Measurements from ENCODE around the gene SPATC1L. TPM values are rescaled to one million over a fixed set of nuclear protein-coding genes. Genes with fewer than 3 reads are reported as not detected.

Gene SPATC1L
- total and polyA plus RNA-seq, 2 donors = 3.6 to 20.4 TPM

GRCh38 chr21:46115441-46116188 lies 68.6 kb downstream of the SPATC1L start:
- no peak for DNase-seq (ENCODE audit: extremely low spot score)
- H3K4me3 ChIP-seq (ENCODE audit: low read depth, low read length) = no peak overlapping the region
- no peaks in the 10 kb centered on the region for H3K4me1 ChIP-seq (ENCODE audit: insufficient read depth)
- no peak overlapping the region for H3K27ac ChIP-seq (ENCODE audit: low read depth)
- H3K36me3 ChIP-seq (ENCODE audit: insufficient read depth) = peaks cover 5% of the 10 kb centered on the region
- WGBS = 92% methylated on average over 17 of the region's 17 CpGs

GRCh38 chr21:46114963-46115362 lies 69.3 kb downstream of the SPATC1L start:
- no peaks in the 10 kb centered on the region for H3K4me1 ChIP-seq (ENCODE audit: insufficient read depth)
- no peak overlapping the region for H3K4me3 ChIP-seq (ENCODE audit: low read depth, low read length)
- WGBS = 94% methylated on average over 4 of the region's 4 CpGs
- H3K27ac ChIP-seq (ENCODE audit: low read depth) = no peak overlapping the region
- H3K36me3 ChIP-seq (ENCODE audit: insufficient read depth) = peaks cover 5% of the 10 kb centered on the region
- no peak for DNase-seq (ENCODE audit: extremely low spot score)

- no peak for DNase-seq (ENCODE audit: extremely low spot score)
- Histone ChIP-seq H3K36me3 (ENCODE audit: insufficient read depth) (peaks cover 2% of the 10 kb centered on the region), H3K4me3 (ENCODE audit: low read depth, low read length) (no peak overlapping the region), H3K27ac (ENCODE audit: low read depth) (no peak overlapping the region), H3K4me1 (ENCODE audit: insufficient read depth) (no peaks in the 10 kb centered on the region)
- WGBS = 94% methylated on average over 16 of the region's 16 CpGs
Observed at GRCh38 chr21:46113497-46114176, 70.6 kb downstream of the SPATC1L start.

GRCh38 chr21:46112725-46113215 lies 71.5 kb downstream of the SPATC1L start:
- H3K4me1 ChIP-seq (ENCODE audit: insufficient read depth) = no peaks in the 10 kb centered on the region
- 90% methylated on average over 20 of the region's 20 CpGs for WGBS
- DNase-seq (ENCODE audit: extremely low spot score) = no peak
- no peak overlapping the region for H3K4me3 ChIP-seq (ENCODE audit: low read depth, low read length)
- H3K36me3 ChIP-seq (ENCODE audit: insufficient read depth) = peaks cover 2% of the 10 kb centered on the region
- no peak overlapping the region for H3K27ac ChIP-seq (ENCODE audit: low read depth)

GRCh38 chr21:46111857-46112724 lies 72.2 kb downstream of the SPATC1L start:
- no peak overlapping the region for H3K27ac ChIP-seq (ENCODE audit: low read depth)
- 93% methylated on average over 69 of the region's 69 CpGs for WGBS
- peaks cover 2% of the 10 kb centered on the region for H3K36me3 ChIP-seq (ENCODE audit: insufficient read depth)
- H3K4me1 ChIP-seq (ENCODE audit: insufficient read depth) = no peaks in the 10 kb centered on the region
- no peak overlapping the region for H3K4me3 ChIP-seq (ENCODE audit: low read depth, low read length)
- DNase-seq (ENCODE audit: extremely low spot score) = no peak

- no peaks in the 10 kb centered on the region for H3K4me1 ChIP-seq (ENCODE audit: insufficient read depth)
- no peaks in the 10 kb centered on the region for H3K36me3 ChIP-seq (ENCODE audit: insufficient read depth)
- no peak overlapping the region for H3K4me3 ChIP-seq (ENCODE audit: low read depth, low read length)
- DNase-seq (ENCODE audit: extremely low spot score) = no peak
- no peak overlapping the region for H3K27ac ChIP-seq (ENCODE audit: low read depth)
- WGBS = 88% methylated on average over 12 of the region's 12 CpGs
Observed at GRCh38 chr21:46111193-46111571, 73.1 kb downstream of the SPATC1L start.

Other genes starting within 250 kb of the SPATC1L start
- 678 TPM for gene COL6A1, start 202.7 kb downstream of the SPATC1L start, total RNA-seq
- gene COL6A1, start 202.7 kb downstream of the SPATC1L start, polyA plus RNA-seq = 1,050 TPM
- 1,109 TPM for gene COL6A2, start 86.3 kb downstream of the SPATC1L start, total RNA-seq
- gene COL6A2, start 86.3 kb downstream of the SPATC1L start, polyA plus RNA-seq = 1,471 TPM
- 0.48 TPM for gene FTCD, start 28.9 kb downstream of the SPATC1L start, total RNA-seq
- 0.75 TPM for gene FTCD, start 28.9 kb downstream of the SPATC1L start, polyA plus RNA-seq
- 19.3 TPM for gene LSS, start 44.3 kb upstream of the SPATC1L start, total RNA-seq
- gene LSS, start 44.3 kb upstream of the SPATC1L start, polyA plus RNA-seq = 36.5 TPM
- gene MCM3AP, start 101.2 kb upstream of the SPATC1L start, total RNA-seq = 65.0 TPM
- gene MCM3AP, start 101.2 kb upstream of the SPATC1L start, polyA plus RNA-seq = 52.9 TPM
- 10.6 TPM for gene YBEY, start 101.9 kb upstream of the SPATC1L start, total RNA-seq
- 12.1 TPM for gene YBEY, start 101.9 kb upstream of the SPATC1L start, polyA plus RNA-seq
- gene C21orf58, start 139.4 kb upstream of the SPATC1L start, total RNA-seq = 5.2 TPM
- 1.5 TPM for gene C21orf58, start 139.4 kb upstream of the SPATC1L start, polyA plus RNA-seq
- gene PCNT, start 139.7 kb upstream of the SPATC1L start, total RNA-seq = 22.4 TPM
- 15.7 TPM for gene PCNT, start 139.7 kb upstream of the SPATC1L start, polyA plus RNA-seq